Kidney epithelial cell (primary cell): ENCODE results near the gene CDC20. TPM values are rescaled to one million over a fixed set of nuclear protein-coding genes. Genes with fewer than 3 reads are reported as not detected.

Source experiments
- DNase-seq: peaks from one replicate; pipeline ENCODE4 v3.0.0-alpha.2; 2010; ENCODE audit warnings: low read depth
- H3K27me3 ChIP-seq: 2 replicates; pipeline ENCODE4 v1.6.0; 2011; ENCODE audit warnings: low read length; ENCODE audit not compliant: control insufficient read depth, insufficient read depth
- H3K36me3 ChIP-seq: 2 replicates; pipeline ENCODE4 v1.5.1; 2011; ENCODE audit warnings: low read length; ENCODE audit not compliant: control insufficient read depth, insufficient read depth
- H3K4me3 ChIP-seq: 2 replicates; pipeline ENCODE4 v1.5.1; 2011; ENCODE audit warnings: low read depth, mild to moderate bottlenecking, control low read depth, low read length
- total RNA-seq: library from RNA; depleted of rRNA; stranded (reverse); fragments of >200 nt; gene quantifications from 2 replicates; pipeline ENCODE4 v1.2.3, GENCODE V29; 2015
- TF ChIP-seq, protein P1 (sequence below): IDR thresholded peaks from 2 replicates; pipeline ENCODE4 v1.5.1; 2011; ENCODE audit warnings: mild to moderate bottlenecking, moderate library complexity, low read length, control low read depth, inconsistent platforms; ENCODE audit not compliant: insufficient read depth, poor library complexity, severe bottlenecking

CDC20 gene
- total RNA-seq, 1 donor from 2014 or later: 16.2 TPM

DNA sequence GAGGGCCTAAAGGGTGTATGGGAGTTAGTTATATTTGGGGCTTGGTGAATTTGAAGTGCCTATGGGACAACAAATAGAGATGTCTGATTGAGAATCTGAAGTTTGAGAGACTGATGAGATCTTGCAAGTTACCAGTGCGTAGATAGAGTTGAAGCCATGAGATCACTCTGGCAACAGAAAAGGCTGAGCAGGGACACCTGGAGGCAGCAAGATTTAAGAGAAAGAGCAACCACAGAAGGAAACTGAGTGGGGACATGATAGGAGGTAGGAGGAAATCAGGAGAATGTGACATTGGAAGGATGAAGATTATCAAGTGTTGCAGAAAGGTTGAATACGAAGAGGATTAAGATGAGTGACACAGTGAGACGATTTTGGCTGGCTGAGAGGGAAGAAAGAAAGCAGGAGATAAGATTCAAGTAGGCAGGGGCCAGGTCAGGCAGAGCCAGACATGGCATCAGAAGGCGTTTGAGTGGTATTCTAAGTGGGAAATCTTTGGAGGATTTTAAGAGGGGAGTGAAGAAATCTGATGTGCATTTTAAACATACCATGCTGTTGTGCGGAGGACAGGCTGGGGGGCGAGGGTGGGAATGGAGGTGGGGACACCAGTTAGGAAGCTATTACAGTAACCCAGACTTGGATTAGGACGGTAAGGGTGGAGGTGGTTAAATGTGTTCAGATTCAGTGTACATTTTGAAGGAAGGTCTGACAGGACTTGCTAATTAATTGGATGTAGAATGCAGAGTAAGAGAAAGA, 24.2 kb upstream of the CDC20 start:
- DNase-seq: no peak
- Histone ChIP-seq H3K27me3 (no peaks in the 10 kb centered on the region), H3K36me3 (no peaks in the 10 kb centered on the region), H3K4me3 (no peak overlapping the region)
- TF ChIP-seq, protein P1, sequence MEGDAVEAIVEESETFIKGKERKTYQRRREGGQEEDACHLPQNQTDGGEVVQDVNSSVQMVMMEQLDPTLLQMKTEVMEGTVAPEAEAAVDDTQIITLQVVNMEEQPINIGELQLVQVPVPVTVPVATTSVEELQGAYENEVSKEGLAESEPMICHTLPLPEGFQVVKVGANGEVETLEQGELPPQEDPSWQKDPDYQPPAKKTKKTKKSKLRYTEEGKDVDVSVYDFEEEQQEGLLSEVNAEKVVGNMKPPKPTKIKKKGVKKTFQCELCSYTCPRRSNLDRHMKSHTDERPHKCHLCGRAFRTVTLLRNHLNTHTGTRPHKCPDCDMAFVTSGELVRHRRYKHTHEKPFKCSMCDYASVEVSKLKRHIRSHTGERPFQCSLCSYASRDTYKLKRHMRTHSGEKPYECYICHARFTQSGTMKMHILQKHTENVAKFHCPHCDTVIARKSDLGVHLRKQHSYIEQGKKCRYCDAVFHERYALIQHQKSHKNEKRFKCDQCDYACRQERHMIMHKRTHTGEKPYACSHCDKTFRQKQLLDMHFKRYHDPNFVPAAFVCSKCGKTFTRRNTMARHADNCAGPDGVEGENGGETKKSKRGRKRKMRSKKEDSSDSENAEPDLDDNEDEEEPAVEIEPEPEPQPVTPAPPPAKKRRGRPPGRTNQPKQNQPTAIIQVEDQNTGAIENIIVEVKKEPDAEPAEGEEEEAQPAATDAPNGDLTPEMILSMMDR: no peak

DNA sequence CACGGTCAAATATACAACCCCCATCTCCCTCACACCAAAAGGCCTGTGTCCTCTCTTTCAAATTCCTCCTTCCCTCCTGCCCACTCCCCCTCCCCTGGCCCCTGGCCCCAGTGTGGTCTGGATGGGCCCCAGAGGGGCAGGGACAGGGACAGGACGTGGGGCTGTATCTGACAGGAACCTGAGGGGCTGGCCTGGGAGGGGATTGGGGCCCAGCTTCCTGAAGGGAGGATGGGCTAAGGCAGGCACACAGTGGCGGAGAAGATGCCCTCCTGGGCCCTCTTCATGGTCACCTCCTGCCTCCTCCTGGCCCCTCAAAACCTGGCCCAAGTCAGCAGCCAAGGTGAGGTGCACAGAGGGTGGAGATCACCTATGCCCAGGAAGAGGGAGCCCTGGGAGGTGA, 21.2 kb upstream of the CDC20 start, which contains the start of gene MPL:
MPL (plus strand) TSS at position 231 of the 400 bp plus-strand sequence; CDS start at position 262, 31 bp downstream.
- H3K36me3 ChIP-seq: no peaks in the 10 kb centered on the region
- TF ChIP-seq, protein P1: no peak
- no peak for DNase-seq

DNA sequence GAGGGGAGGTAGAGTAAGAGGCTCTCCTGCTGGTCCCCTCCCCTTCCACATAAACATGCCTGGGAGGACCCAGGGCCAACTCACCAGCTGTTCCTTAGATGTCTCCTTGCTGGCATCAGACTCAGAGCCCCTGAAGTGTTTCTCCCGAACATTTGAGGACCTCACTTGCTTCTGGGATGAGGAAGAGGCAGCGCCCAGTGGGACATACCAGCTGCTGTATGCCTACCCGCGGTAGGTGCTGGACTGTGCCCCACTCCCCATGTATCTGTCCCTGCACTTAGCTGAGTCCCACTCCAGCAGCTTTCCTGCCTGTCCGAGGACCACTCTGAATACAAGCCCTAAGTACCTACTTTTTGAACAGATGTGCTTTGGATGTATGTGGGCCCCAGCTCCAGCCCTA, 20.8 kb upstream of the CDC20 start:
- Histone ChIP-seq H3K4me3 (no peak overlapping the region), H3K27me3 (no peaks in the 10 kb centered on the region), H3K36me3 (no peaks in the 10 kb centered on the region)
- TF ChIP-seq, protein P1: no peak
- DNase-seq: no peak

More for the DNA sequence above, 21.2 kb upstream of the CDC20 start, which contains the start of gene MPL:
- H3K27me3 ChIP-seq: no peaks in the 10 kb centered on the region
- no peak within 1 kb of the TSS for H3K4me3 ChIP-seq

DNA sequence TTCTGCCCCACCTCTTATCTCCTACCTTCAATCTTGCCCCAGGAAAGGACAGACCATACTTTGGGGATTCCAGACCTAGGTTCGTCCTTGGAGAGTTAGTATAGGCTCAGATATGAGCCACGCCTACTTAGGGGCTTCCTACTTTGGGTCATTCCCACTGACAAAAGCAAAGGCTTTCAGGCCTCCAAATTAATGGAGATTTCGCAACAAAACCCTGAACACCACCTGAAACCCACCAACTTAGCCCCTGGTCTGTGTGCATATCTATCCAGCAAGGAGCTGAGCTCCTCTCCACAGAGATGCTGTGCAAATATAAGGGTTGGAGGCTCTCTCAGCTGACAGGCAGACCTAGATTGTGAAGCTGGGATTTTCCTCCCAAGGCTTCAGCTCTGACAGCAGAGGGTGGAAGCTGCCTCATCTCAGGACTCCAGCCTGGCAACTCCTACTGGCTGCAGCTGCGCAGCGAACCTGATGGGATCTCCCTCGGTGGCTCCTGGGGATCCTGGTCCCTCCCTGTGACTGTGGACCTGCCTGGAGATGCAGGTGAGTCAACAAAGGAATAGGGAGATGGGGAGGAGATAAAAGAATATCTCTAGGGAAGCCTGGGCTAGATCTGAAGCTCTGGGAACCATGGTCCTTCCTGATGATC, 19.1 kb upstream of the CDC20 start:
- no peak for DNase-seq
- TF ChIP-seq, protein P1: no peak

DNA sequence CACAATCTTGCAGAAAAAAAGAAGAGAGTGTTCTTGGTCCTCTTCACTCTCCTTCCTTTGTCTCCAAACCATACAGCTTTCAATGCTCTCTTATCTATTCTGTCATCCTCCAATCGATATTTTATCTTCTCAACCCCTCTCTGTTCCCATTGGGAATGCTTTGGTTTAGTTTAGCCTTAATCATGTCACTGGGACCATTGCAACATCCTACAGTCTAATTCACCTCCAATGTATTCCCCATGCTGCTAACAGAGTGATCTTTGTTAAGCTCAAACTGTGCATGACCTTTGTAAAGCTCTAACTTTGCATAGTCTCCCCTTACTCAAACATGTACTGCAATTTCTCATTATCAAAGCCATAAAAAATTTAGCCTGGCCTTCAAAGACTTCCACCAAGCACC, 18.2 kb upstream of the CDC20 start:
- no peak for DNase-seq
- TF ChIP-seq, protein P1: no peak
- no peaks in the 10 kb centered on the region for H3K36me3 ChIP-seq
- H3K4me3 ChIP-seq: no peak overlapping the region
- H3K27me3 ChIP-seq: no peaks in the 10 kb centered on the region

More for the DNA sequence above, 19.1 kb upstream of the CDC20 start:
- Histone ChIP-seq H3K36me3 (no peaks in the 10 kb centered on the region), H3K27me3 (no peaks in the 10 kb centered on the region), H3K4me3 (no peak overlapping the region)
